AG04450 (cell line): ENCODE data around the gene ATP8A2. TPM values are rescaled to one million over a fixed set of nuclear protein-coding genes. Genes with fewer than 3 reads are reported as not detected.
"Not testable (repeated sequence)": the region's sequence is repeated elsewhere in the genome, so short reads cannot be mapped to it uniquely, and the experiment has no call there.

Source experiments
- CTCF ChIA-PET: fragments of 300-600, 350-600 bp; formaldehyde crosslinking; extraction: SDS; loops from one replicate; lab custom pipeline; 2022; ENCODE audit warnings: antibody characterized with exemption, inconsistent platforms; lab: Charles Lee
- POLR2A ChIA-PET: fragments of 350-600 bp; formaldehyde crosslinking; extraction: SDS; loops from one replicate; lab custom pipeline; 2021; ENCODE audit warnings: antibody characterized with exemption, inconsistent platforms; lab: Yijun Ruan, JAX
- DNase-seq: peaks from one replicate; pipeline ENCODE4 v3.0.0-alpha.2; 2011; ENCODE audit warnings: low read depth, low spot score
- H3K27ac ChIP-seq: one replicate; pipeline ENCODE4 v1.5.1; 2012; ENCODE audit warnings: low read depth, low read length, control low read depth
- H3K27me3 ChIP-seq: one replicate; pipeline ENCODE4 v1.6.0; 2012; ENCODE audit warnings: low read length; ENCODE audit not compliant: control insufficient read depth, insufficient read depth
- H3K4me3 ChIP-seq: 2 replicates; pipeline ENCODE4 v1.5.1; 2011; ENCODE audit warnings: mild to moderate bottlenecking, low read depth, low read length, control low read depth
- H3K9me3 ChIP-seq: 2 replicates; pipeline ENCODE4 v1.5.1; 2012; ENCODE audit warnings: low read length; ENCODE audit not compliant: control insufficient read depth, insufficient read depth
- polyA plus RNA-seq: library from polyadenylated mRNA; depleted of rRNA; stranded (reverse); fragments of >200 nt; gene quantifications from 2 replicates; pipeline ENCODE4 v1.2.3, GENCODE V29; 2011
- TF ChIP-seq, protein P1 (sequence below): IDR thresholded peaks from 2 replicates; pipeline ENCODE4 v1.5.1; 2011; ENCODE audit warnings: low read depth, low read length, control low read depth, inconsistent platforms

The ATP8A2 gene
- polyA plus RNA-seq, 1 experiment, result 0.19 TPM

DNA sequence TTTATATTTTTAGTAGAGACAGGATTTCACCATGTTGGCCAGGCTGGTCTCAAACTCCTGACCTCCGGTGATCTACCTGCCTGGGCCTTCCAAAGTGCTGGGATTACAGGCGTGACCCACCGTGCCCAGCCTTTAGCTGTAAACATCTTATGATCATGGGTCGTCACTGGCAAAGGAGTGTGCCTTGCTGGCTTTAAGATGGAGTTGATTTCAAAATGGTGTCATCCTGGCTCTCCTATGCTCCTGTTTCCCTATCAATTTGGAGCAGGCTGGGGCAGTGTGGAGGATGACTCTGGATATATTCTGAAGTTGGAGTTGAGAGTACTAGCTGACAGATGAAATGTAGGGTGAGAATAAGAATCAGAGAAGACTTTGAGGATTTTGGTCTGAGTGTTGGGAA is 18.4 kb upstream of the ATP8A2 start:
- POLR2A ChIA-PET, result no interaction called here

DNA sequence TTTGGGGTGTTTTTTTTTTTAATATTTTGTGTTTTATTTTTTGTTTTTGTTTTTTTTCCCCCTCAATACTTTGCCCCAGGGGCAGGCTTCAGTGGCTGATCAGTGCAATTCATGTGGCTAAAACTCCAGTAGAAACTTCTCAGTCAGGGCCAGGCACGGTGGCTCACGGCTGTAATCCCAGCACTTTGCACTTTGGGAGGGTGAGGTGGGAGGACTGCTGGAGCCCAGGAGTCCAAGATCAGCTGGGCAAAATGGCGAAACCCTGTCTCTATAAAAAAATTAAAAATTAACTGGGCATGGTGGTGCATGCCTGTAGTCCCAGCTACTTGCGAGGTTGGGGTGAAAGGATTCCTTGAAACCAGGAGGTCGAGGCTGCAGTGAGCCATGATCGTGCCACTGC is 17.4 kb upstream of the ATP8A2 start:
- TF ChIP-seq, protein P1, sequence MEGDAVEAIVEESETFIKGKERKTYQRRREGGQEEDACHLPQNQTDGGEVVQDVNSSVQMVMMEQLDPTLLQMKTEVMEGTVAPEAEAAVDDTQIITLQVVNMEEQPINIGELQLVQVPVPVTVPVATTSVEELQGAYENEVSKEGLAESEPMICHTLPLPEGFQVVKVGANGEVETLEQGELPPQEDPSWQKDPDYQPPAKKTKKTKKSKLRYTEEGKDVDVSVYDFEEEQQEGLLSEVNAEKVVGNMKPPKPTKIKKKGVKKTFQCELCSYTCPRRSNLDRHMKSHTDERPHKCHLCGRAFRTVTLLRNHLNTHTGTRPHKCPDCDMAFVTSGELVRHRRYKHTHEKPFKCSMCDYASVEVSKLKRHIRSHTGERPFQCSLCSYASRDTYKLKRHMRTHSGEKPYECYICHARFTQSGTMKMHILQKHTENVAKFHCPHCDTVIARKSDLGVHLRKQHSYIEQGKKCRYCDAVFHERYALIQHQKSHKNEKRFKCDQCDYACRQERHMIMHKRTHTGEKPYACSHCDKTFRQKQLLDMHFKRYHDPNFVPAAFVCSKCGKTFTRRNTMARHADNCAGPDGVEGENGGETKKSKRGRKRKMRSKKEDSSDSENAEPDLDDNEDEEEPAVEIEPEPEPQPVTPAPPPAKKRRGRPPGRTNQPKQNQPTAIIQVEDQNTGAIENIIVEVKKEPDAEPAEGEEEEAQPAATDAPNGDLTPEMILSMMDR, result no peak
- Histone ChIP-seq H3K27ac (no peak overlapping the region), H3K9me3 (no peaks in the 10 kb centered on the region), H3K4me3 (no peak overlapping the region), H3K27me3 (peaks cover 8% of the 10 kb centered on the region)
- no peak for DNase-seq
- ChIA-PET POLR2A (no interaction called here), CTCF (no interaction called here)

More for the DNA sequence above, 18.4 kb upstream of the ATP8A2 start:
- H3K27me3 ChIP-seq, result peaks cover 8% of the 10 kb centered on the region
- CTCF ChIA-PET, result no interaction called here
- no peak overlapping the region for H3K4me3 ChIP-seq
- DNase-seq, result no peak
- H3K9me3 ChIP-seq, result no peaks in the 10 kb centered on the region
- no peak overlapping the region for H3K27ac ChIP-seq
- TF ChIP-seq, protein P1, result no peak

GRCh38 chr13:25360443-25360842 is 11.3 kb upstream of the ATP8A2 start:
- H3K4me3 ChIP-seq, H3K27ac ChIP-seq, POLR2A ChIA-PET, H3K9me3 ChIP-seq, DNase-seq, H3K27me3 ChIP-seq, CTCF ChIA-PET: not testable (repeated sequence)

- Histone ChIP-seq H3K27ac (no peak overlapping the region), H3K4me3 (no peak overlapping the region), H3K27me3 (peaks cover 15% of the 10 kb centered on the region), H3K9me3 (no peaks in the 10 kb centered on the region; the same call in 1 of the 2 replicates)
- POLR2A ChIA-PET, result no interaction called here
- TF ChIP-seq, protein P1, result no peak
- no peak for DNase-seq
- CTCF ChIA-PET, result interaction anchor here (2.8 kb wide), 1 partner anchor 9 kb away, joined by 16 read pairs; no protein-coding TSS in a partner anchor
Measured at GRCh38 chr13:25365720-25366235, 6.0 kb upstream of the ATP8A2 start.

GRCh38 chr13:25371158-25371874 is 458 bp upstream of the ATP8A2 start:
- H3K27ac ChIP-seq, result no peak overlapping the region
- TF ChIP-seq, protein P1, result no peak
- ChIA-PET POLR2A (no interaction called here), CTCF (interaction anchor here (0.7 kb wide), 1 partner anchor 264 kb away, joined by 3 read pairs; no protein-coding TSS in a partner anchor)
- no peaks in the 10 kb centered on the region; the same call in 1 of the 2 replicates for H3K9me3 ChIP-seq
- no peak for DNase-seq
- peaks cover 46% of the 10 kb centered on the region for H3K27me3 ChIP-seq
- peak overlapping the region; percentile 22 for H3K4me3 ChIP-seq
